Right forelimb (tissue), 1 donor: ENCODE measurements around the gene TBCCD1.
"Not testable (repeated sequence)": the region's sequence is repeated elsewhere in the genome, so short reads cannot be mapped to it uniquely, and the experiment has no call there.

Experiments
- DNase-seq: peaks from one replicate; pipeline ENCODE4 v3.0.0-alpha.2; 2018

The TBCCD1 gene

DNA sequence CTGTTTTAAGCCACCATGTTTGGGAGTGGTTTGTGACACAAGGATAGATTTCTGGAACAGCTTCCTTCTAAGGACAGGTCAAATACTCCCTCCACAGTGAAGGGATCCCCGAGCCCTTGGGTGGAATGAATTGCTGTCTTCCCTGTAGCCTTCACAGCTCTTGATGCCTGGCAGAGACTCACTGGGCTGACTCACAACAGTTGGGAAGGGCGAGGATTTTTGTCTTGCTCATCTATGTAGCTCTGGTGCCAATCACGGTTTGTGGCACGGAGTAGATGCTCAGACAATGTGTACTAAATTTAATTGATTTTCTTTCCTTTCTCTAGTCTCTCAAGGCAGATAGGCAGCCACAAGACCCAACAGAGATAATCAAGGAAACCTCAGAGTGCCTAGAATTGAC, 49.9 kb downstream of the TBCCD1 start:
- DNase-seq = no peak

- DNase-seq = no peak
Measured at GRCh38 chr3:186516646-186517045, 50.5 kb downstream of the TBCCD1 start.

- no peak for DNase-seq
Measured at GRCh38 chr3:186515125-186515524, 52.0 kb downstream of the TBCCD1 start.

DNA sequence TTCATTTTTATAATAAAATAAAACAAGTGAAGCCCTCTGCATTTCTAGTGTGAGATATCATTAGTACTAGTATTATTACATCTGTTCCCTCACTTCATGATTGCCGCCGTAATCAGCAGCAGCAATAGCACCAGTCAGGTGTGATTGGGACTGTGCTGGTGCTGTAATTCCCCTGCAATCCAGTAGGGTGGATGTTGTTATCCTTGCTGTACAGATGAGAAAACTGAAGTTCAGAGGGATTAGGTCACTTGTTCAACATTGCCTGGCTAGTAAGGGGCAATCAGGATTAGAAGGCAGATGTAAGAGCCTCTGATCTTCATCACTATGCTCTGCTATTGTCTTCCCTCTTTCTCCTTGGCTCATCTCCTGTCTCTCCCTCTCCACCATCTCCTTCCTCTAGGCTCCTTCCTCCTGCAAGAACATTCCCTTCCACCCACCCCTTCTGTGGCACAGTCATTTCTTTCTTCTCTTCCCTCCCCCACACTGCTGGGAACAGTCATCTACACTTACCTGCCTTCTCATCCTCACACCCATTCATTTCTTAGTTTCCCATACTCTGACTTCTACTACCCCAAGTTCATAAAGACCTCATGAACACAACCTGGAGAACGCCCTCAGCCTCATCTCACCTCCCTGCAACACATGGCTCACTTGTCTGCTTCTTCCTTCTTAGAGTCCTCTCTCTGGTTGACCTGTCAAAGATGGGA, 52.7 kb downstream of the TBCCD1 start:
- DNase-seq = no peak

DNA sequence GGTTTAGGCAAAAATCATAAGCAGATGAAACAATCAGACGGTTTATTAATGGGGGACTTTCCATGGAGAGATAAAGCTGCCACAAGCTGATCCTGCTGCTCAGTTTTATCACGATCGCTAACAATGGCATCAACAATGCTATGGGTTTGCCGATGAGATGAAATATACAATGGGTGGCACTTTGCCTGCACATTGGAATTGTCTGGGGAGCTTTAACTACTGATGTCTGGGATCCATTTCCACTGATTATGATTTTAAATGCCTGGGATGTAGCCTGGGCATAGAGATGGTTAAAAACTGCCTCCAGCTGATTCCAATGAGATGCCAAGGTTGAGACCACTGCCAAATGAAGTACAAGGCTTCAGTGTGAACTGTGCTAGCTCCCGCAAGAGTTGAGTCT, 53.8 kb downstream of the TBCCD1 start:
- no peak for DNase-seq

DNA sequence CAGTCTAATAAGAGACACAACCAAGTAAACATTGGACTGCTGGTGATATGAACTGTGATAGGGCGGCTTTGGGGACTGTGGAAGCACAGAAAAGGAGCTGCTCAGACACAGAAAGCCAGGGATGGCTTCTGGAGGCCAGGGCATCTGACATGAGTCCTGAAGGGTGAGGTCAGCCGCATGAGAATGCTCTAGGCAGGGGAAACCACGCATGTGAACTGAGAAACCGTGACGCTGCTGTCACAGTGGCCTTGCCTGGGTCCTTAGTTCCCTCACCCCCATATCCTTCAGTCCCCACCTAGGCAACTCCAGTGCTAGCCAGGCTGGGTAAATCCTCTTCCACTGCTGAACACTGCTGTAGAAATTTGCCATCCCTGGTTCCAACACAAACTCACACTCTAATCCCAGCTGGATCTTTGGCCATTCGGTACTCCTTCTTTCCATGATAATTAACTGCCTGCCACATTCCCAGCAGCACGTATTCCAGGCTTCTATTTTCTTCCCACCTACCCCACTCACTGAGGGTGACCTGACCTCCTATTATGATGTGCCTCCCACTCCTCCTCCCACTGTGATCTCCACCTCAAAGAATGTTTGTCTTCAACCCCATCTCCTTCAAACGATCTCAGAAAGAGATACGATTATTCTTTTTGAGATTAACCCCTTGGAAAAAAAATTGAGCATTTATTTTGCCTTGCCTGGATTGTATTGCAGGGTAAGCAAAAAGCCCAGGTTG, 54.4 kb downstream of the TBCCD1 start:
- no peak for DNase-seq

GRCh38 chr3:186511702-186512101, 55.4 kb downstream of the TBCCD1 start:
- no peak for DNase-seq

- DNase-seq = no peak
Measured at GRCh38 chr3:186511245-186511644, 55.9 kb downstream of the TBCCD1 start.

DNA sequence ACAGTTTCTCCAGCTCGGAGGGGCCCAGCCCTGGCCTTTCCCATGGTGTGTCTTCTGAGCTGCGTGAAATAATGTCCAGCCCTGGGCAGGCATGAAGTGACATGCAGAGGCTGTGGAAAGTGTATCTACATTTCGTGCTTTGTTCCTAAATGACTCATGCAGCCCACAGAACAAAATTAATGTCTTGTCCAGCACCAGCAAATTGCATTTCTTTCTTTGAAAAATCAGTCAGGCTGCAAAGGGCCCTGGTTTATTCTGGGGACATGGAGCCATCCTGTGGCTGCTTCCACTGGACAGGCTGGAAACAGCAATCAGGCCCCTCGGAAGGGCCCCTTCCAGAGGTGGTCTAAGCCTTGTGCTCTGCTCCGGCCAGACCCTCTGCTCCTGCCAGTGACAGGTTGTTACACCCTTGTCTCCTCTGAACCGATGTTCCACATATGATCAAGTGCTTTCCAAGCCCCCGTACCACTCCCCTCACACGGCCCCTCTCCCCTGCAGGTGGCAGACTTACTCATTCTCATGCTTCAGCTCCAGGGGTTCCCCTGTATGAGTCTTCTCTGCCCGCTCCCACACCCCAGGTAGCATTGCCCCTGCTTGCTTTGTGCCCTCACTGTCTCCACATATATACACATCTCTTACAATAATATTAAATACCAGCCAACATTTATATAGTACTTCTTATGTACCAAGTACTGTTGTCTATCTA, 56.6 kb downstream of the TBCCD1 start:
- no peak for DNase-seq

GRCh38 chr3:186509423-186509822, 57.7 kb downstream of the TBCCD1 start:
- no peak for DNase-seq

DNA sequence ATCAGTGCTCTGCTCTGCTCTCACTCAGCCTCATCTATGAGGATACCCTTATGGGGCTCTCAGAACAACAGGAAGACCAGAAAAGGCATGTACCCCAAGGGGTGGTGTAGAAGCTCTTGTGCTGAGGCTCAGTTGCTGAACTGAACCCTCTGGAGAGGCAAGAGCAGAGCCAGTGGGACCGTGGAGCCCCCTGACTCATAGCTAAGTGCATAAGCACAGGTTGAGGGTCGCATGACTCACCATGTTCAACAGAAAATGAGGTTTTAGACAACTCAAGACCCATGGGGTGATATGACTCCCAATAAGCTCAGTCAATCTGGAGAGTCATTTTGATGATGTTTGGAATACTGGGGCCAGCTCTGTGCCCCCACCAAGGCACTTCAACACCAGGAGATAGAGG, 60.3 kb downstream of the TBCCD1 start:
- DNase-seq = no peak

DNA sequence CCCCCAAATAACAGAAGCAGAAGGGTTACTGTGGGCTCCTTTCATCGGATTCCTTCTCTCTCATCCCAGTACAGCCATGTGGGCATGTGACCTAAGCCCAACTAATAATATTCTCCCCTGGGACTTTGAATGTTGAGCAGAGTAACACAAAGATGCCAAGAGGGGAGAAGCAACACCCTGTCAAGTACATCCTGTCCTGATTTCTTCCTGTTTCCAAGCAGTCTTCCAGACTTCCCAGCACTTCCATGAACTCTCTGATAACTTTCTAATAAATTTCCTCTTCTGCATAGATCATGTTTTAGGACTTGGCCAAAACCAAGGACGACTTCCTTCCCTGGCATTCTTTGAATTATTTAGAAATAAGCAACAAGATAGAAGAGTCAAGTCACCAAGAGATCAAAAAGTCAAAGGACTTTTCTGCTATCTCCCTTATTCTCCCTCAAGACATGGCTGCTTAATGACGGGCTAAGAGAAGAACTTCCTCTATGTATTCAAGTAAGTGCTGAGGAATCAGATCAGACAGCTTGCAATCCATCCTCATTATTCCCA, 60.9 kb downstream of the TBCCD1 start:
- DNase-seq = no peak

DNA sequence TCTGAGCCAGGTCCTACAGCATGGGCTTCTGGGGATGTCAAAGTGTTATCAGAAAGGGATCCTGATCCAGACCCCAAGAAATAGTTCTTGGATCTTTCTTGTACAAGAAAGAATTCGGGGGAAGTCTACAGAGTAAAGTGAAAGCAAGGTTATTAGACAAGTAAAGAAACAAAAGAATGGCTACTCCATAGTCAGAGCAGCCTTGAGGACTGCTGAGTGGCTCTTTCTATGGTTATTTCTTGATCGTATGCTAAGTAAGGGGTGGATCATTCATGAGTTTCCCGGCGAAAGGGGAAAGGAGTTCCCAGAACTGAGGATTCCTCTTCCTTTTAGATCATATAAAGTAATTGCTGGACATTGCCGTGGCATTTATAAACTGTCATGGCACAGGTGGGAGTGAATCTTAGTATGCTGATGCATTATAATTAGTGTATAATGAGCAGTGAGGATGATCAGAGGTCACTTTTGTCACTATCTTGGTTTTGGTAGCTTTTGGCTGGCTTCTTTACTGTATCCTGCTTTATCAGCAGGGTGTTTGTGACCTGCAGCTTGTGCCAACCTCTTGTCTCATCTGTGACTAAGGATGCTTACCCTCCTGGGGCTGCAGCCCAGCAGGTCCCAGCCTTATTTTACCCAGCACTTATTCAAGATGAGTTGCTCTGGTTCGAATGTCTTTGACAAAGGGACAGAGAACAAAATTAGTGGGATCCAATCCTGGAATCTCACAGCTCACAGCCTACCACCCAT, 64.0 kb downstream of the TBCCD1 start:
- DNase-seq = no peak

- no peak for DNase-seq
Measured at GRCh38 chr3:186502138-186502948, 64.8 kb downstream of the TBCCD1 start.

DNA sequence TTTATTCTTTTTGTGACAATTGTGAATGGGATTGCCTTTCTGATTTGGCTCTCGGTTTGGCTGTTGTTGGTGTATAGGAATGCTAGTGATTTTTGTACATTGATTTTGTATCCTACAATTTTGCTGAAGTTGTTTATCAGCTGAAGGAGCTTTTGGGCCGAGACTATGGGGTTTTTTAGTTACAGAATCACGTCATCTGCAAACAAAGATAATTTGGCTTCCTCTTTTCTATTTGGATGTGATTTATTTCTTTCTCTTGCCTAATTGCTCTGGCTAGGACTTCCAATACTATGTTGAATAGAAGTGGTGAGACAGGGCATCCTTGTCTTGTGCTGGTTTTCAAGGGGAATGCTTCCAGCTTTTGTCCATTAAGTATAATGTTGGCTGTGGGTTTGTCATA, 67.2 kb downstream of the TBCCD1 start:
- not testable (repeated sequence) for DNase-seq

DNA sequence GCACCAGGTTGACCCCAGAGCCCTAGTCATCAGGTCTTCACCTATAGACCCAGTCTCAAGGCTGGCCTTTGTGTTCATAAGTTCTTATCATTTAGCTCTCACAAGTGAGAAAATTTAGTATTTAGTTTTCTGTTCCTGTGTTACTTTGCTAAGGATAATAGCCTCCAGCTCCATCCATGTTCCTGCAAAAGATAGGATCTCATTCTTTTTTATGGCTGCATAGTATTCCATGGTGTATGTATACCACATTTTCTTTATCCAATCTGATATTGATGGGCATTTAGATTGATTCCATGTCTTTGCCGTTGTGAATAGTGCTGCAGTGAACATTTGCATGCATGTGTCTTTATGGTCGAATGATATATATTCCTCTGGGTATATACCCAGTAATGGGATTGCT, 69.1 kb downstream of the TBCCD1 start:
- not testable (repeated sequence) for DNase-seq

DNA sequence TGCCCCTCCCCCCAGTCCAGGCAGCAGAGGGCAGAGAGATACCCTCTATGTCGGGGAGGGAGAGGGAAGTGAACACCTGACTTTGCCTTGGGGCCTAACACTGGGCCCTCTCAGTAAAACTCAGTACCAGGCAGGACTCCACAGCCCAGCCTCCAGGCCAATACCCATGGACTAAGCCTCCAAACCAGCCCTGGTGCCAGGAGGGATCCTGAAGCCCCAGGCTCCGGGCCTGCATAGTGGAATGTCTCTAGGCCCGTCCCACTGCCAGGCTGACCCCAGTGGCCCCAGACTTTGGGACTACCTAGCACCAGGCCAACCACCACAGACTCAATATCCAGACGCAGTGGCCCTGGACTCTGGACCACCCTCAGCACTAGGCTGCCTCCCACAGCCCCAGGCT, 69.5 kb downstream of the TBCCD1 start:
- no peak for DNase-seq

- no peak for DNase-seq
Measured at GRCh38 chr3:186496635-186497034, 70.5 kb downstream of the TBCCD1 start.
